ENCODE measurements around the gene SSH2.

- TF ChIP-seq EZH2 (IDR thresholded peaks at IDR 0.05): no peak
- no peak for TF ChIP-seq CTCF (IDR thresholded peaks at IDR 0.05)
- no peak for TF ChIP-seq EZH2phosphoT487 (IDR thresholded peaks at IDR 0.05)
Measured at GRCh38 chr17:29711588-29712385, 218.2 kb downstream of the SSH2 start.

All from neural progenitor cell (in vitro differentiated cells).